Measurements from ENCODE around the gene SCAF8.

SCAF8 gene

GRCh38 chr6:154864066-154864430, 130.8 kb downstream of the SCAF8 start:
- Histone ChIP-seq H3K9ac (ENCODE audit: low read length) (no peak overlapping the region), H4K20me1 (ENCODE audit: low read depth, low read length) (no peaks in the 10 kb centered on the region), H3K4me3 (ENCODE audit: insufficient read depth, low read length, poor library complexity, severe bottlenecking) (no peak overlapping the region), H3K9me2 (replicated peaks; ENCODE audit: insufficient read depth, low read length) (no peaks in the 10 kb centered on the region), H3K9me3 (ENCODE audit: insufficient read depth, low read length) (no peaks in the 10 kb centered on the region), H3K79me2 (ENCODE audit: insufficient read depth, low read length) (peaks cover 4% of the 10 kb centered on the region; the same call in 1 of the 2 replicates), H2AFZ (ENCODE audit: low read depth, low read length, severe bottlenecking) (no peak overlapping the region), H3K27me3 (ENCODE audit: low read length) (no peaks in the 10 kb centered on the region), H3F3A (ENCODE audit: insufficient read depth) (peaks cover 8% of the 10 kb centered on the region; the same call in 1 of the 2 replicates), H3K36me3 (ENCODE audit: low read length) (no peaks in the 10 kb centered on the region), H3K27ac (ENCODE audit: low read depth, low read length) (no peak overlapping the region), H3K4me2 (ENCODE audit: low read depth, low read length, poor library complexity, severe bottlenecking) (no peak overlapping the region)
- TF ChIP-seq CTCF (IDR thresholded peaks at IDR 0.05; ENCODE audit: insufficient read depth, low read length, poor library complexity, severe bottlenecking), result no peak
- TF ChIP-seq EZH2phosphoT487 (conservative IDR thresholded peaks at IDR 0.05; ENCODE audit: low read length), result no peak

- no peak overlapping the region for H3K27ac ChIP-seq (ENCODE audit: low read depth, low read length)
- no peaks in the 10 kb centered on the region; the same call in 1 of the 2 replicates for H3K79me2 ChIP-seq (ENCODE audit: insufficient read depth, low read length)
- TF ChIP-seq EZH2phosphoT487 (conservative IDR thresholded peaks at IDR 0.05; ENCODE audit: low read length), result no peak
- no peak for TF ChIP-seq CTCF (IDR thresholded peaks at IDR 0.05; ENCODE audit: insufficient read depth, low read length, poor library complexity, severe bottlenecking)
- H3K27me3 ChIP-seq (ENCODE audit: low read length), result no peaks in the 10 kb centered on the region
- H2AFZ ChIP-seq (ENCODE audit: low read depth, low read length, severe bottlenecking), result no peak overlapping the region
- no peak overlapping the region for H3K4me2 ChIP-seq (ENCODE audit: low read depth, low read length, poor library complexity, severe bottlenecking)
- no peaks in the 10 kb centered on the region for H3K36me3 ChIP-seq (ENCODE audit: low read length)
- no peaks in the 10 kb centered on the region for H3K9me3 ChIP-seq (ENCODE audit: insufficient read depth, low read length)
- H3K9ac ChIP-seq (ENCODE audit: low read length), result no peak overlapping the region
- no peaks in the 10 kb centered on the region for H4K20me1 ChIP-seq (ENCODE audit: low read depth, low read length)
- peaks cover 8% of the 10 kb centered on the region; the same call in 1 of the 2 replicates for H3F3A ChIP-seq (ENCODE audit: insufficient read depth)
- H3K4me3 ChIP-seq (ENCODE audit: insufficient read depth, low read length, poor library complexity, severe bottlenecking), result no peak overlapping the region
- no peaks in the 10 kb centered on the region for H3K9me2 ChIP-seq (replicated peaks; ENCODE audit: insufficient read depth, low read length)
Measured at GRCh38 chr6:154865291-154865690, 132.1 kb downstream of the SCAF8 start.

- no peak overlapping the region for H3K4me2 ChIP-seq (ENCODE audit: low read depth, low read length, poor library complexity, severe bottlenecking)
- H3K9me3 ChIP-seq (ENCODE audit: insufficient read depth, low read length), result no peaks in the 10 kb centered on the region
- no peaks in the 10 kb centered on the region; the same call in 1 of the 2 replicates for H3F3A ChIP-seq (ENCODE audit: insufficient read depth)
- TF ChIP-seq CTCF (IDR thresholded peaks at IDR 0.05; ENCODE audit: insufficient read depth, low read length, poor library complexity, severe bottlenecking) (peak; percentile 61), EZH2phosphoT487 (conservative IDR thresholded peaks at IDR 0.05; ENCODE audit: low read length) (no peak)
- no peak overlapping the region for H2AFZ ChIP-seq (ENCODE audit: low read depth, low read length, severe bottlenecking)
- no peaks in the 10 kb centered on the region for H3K36me3 ChIP-seq (ENCODE audit: low read length)
- H3K27ac ChIP-seq (ENCODE audit: low read depth, low read length), result no peak overlapping the region
- no peaks in the 10 kb centered on the region for H3K27me3 ChIP-seq (ENCODE audit: low read length)
- no peaks in the 10 kb centered on the region; the same call in 1 of the 2 replicates for H3K79me2 ChIP-seq (ENCODE audit: insufficient read depth, low read length)
- H3K9me2 ChIP-seq (replicated peaks; ENCODE audit: insufficient read depth, low read length), result no peaks in the 10 kb centered on the region
- H4K20me1 ChIP-seq (ENCODE audit: low read depth, low read length), result no peaks in the 10 kb centered on the region
- H3K4me3 ChIP-seq (ENCODE audit: insufficient read depth, low read length, poor library complexity, severe bottlenecking), result no peak overlapping the region
- no peak overlapping the region for H3K9ac ChIP-seq (ENCODE audit: low read length)
Measured at GRCh38 chr6:154868143-154868594, 135.0 kb downstream of the SCAF8 start.

Measured in SU-DHL-6 (cell line).